Islet of Langerhans (tissue), 1 donor: ENCODE results near the gene TAGLN.

Source experiments
- FAIRE-seq: peaks from one replicate; lab custom pipeline; 2011; peaks lifted over from hg19 to GRCh38; lab: Jason Lieb, UNC

Gene TAGLN

GRCh38 chr11:117217141-117218084 lies 18.2 kb downstream of the TAGLN start:
- no peak for FAIRE-seq

- no peak for FAIRE-seq
Measured at GRCh38 chr11:117218133-117218915, 19.2 kb downstream of the TAGLN start.

GRCh38 chr11:117219001-117219400 lies 19.8 kb downstream of the TAGLN start:
- FAIRE-seq, result no peak

- no peak for FAIRE-seq
Measured at GRCh38 chr11:117219455-117219854, 20.3 kb downstream of the TAGLN start.

- no peak for FAIRE-seq
Measured at GRCh38 chr11:117219995-117220394, 20.8 kb downstream of the TAGLN start.

- FAIRE-seq, result no peak
Measured at GRCh38 chr11:117220568-117220967, 21.4 kb downstream of the TAGLN start.

GRCh38 chr11:117220999-117221774 lies 22.0 kb downstream of the TAGLN start:
- no peak for FAIRE-seq

- no peak for FAIRE-seq
Measured at GRCh38 chr11:117221775-117222517, 22.8 kb downstream of the TAGLN start.

GRCh38 chr11:117222991-117223740 lies 24.0 kb downstream of the TAGLN start:
- no peak for FAIRE-seq

GRCh38 chr11:117223741-117224689 lies 24.8 kb downstream of the TAGLN start:
- FAIRE-seq, result no peak

- no peak for FAIRE-seq
Measured at GRCh38 chr11:117225553-117226170, 26.5 kb downstream of the TAGLN start.

- FAIRE-seq, result no peak
Measured at GRCh38 chr11:117226388-117227385, 27.5 kb downstream of the TAGLN start.

GRCh38 chr11:117228091-117228490 lies 28.9 kb downstream of the TAGLN start:
- FAIRE-seq, result no peak

- no peak for FAIRE-seq
Measured at GRCh38 chr11:117229411-117229810, 30.2 kb downstream of the TAGLN start.

- FAIRE-seq, result no peak
Measured at GRCh38 chr11:117229931-117230285, 30.7 kb downstream of the TAGLN start.

GRCh38 chr11:117230286-117230961 lies 31.3 kb downstream of the TAGLN start:
- no peak for FAIRE-seq

GRCh38 chr11:117230999-117231841 lies 32.0 kb downstream of the TAGLN start:
- FAIRE-seq, result no peak
